Umbilical cord (tissue), 2 donors: Measurements from ENCODE around the gene SUCLG1. TPM values are rescaled to one million over a fixed set of nuclear protein-coding genes. Genes with fewer than 3 reads are reported as not detected.
"Not testable (repeated sequence)": the region's sequence is repeated elsewhere in the genome, so short reads cannot be mapped to it uniquely, and the experiment has no call there.

Experiments used
- DNase-seq: peaks from one replicate; pipeline ENCODE4 v3.0.0-alpha.2; 2015; ENCODE audit warnings: low spot score
- total RNA-seq: library from RNA; depleted of rRNA; stranded (reverse); fragments of >200 nt; gene quantifications from one replicate; pipeline ENCODE4 v1.2.3, GENCODE V29; 2014; ENCODE audit warnings: low replicate concordance; ENCODE audit not compliant: insufficient read depth

Gene SUCLG1
- total RNA-seq, 1 donor from 2014 or later, result 63.8 TPM

DNA sequence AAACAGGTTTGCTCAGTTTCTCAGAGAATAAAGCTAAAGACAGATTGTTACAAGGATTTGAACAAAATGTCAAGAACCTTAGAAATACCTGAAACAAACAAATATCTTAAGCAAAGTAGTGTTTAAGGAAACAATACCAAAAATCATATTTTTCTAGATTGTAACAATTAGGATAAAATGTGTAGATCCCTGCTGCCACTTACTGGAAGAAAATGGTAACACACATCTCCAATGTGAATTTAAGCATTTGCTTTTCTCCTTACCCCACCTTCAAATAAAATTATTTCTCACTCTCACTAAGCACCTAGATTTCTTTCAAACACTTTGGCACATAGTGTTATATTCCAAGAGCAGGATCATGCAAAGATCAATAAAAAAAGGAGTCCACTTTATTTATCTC is 34.9 kb downstream of the SUCLG1 start:
- DNase-seq, result peak; percentile 19

DNA sequence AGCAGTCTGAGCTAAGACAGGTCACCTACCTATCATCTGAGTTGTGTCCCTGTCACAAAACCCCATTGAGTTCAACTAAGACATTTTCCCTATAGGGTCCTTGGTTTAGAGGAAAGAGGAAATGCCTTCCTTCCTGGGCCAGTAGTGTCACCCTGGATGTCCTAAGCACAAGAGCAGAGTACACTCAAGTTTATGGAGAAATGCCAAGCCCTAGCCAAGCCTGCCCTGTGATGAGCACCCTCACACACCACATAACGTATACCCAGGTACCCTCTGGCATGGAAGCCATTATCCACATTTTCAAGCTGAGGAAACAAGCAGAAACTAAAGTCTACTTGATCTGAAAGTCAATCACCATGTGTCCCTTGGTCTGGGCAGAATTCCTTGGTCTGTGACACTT is 37.3 kb downstream of the SUCLG1 start:
- no peak for DNase-seq

DNA sequence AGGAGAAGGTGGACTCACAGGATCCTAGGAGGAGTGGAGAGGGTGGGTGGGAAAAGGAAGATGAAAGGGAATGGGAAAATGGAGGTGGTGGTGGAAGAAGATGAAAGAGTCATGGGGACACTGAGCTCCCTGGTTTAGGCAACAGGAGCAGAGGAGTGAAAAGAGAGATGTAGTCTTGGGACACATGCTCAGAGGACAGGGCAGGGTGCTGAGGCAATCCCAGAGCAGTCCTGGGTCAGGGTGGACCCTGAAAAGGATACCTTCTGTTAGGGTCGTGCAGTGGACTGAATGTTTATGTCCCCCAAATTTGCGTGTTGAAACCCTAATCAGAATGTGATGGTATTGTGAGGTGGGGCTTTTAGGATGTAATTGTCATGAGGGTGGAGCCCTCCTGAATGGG is 37.9 kb downstream of the SUCLG1 start:
- no peak for DNase-seq

- no peak for DNase-seq
Measured at GRCh38 chr2:84417453-84418145, 41.5 kb downstream of the SUCLG1 start.

DNA sequence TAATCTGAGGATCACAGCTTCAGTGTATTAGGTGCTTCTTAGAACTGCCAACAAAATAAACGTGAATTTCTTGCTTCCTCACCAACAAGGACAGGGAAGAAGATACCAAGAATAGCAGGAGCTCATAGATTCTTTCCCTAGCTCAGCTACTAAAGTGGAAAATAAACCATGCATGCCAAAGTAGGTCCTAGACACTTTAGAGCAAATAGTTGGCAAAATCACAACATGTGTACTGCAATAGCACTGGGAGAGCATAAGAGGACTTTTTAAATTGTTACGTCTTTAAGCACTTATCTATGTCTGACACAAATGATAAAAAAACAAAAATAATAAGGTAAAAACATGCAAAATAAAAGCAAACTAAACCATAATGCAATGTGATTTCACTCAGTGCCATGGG is 49.5 kb downstream of the SUCLG1 start:
- DNase-seq, result no peak

GRCh38 chr2:84402111-84402510 is 57.0 kb downstream of the SUCLG1 start:
- DNase-seq, result not testable (repeated sequence)

- not testable (repeated sequence) for DNase-seq
Measured at GRCh38 chr2:84399839-84400238, 59.2 kb downstream of the SUCLG1 start.

- DNase-seq, result peak; percentile 9
Measured at GRCh38 chr2:84395820-84396219, 63.3 kb downstream of the SUCLG1 start.

- no peak for DNase-seq
Measured at GRCh38 chr2:84394628-84395027, 64.5 kb downstream of the SUCLG1 start.

DNA sequence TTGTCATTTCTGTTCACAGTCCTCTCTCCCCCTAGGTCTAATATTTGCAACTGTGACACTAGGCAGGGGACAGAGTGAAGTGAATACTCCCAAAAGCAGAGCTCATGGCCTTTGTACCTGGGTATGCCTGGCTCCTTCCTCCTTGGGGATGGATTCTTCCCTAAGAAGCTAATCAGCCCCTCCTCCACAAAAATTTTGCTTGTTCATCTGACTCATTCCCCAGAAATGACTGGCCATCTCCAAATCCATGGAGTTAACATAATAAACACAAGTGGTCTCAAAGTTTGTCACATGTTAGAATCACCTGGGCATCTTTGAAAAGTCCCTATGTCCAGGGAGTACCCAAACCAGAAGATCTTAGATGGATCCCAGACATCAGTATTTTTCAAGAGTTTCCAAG is 65.3 kb downstream of the SUCLG1 start:
- DNase-seq, result no peak

GRCh38 chr2:84389794-84390193 is 69.3 kb downstream of the SUCLG1 start:
- DNase-seq, result no peak

GRCh38 chr2:84388921-84389490 is 70.1 kb downstream of the SUCLG1 start:
- no peak for DNase-seq

- DNase-seq, result peak; percentile 5
Measured at GRCh38 chr2:84388133-84388532, 70.9 kb downstream of the SUCLG1 start.

DNA sequence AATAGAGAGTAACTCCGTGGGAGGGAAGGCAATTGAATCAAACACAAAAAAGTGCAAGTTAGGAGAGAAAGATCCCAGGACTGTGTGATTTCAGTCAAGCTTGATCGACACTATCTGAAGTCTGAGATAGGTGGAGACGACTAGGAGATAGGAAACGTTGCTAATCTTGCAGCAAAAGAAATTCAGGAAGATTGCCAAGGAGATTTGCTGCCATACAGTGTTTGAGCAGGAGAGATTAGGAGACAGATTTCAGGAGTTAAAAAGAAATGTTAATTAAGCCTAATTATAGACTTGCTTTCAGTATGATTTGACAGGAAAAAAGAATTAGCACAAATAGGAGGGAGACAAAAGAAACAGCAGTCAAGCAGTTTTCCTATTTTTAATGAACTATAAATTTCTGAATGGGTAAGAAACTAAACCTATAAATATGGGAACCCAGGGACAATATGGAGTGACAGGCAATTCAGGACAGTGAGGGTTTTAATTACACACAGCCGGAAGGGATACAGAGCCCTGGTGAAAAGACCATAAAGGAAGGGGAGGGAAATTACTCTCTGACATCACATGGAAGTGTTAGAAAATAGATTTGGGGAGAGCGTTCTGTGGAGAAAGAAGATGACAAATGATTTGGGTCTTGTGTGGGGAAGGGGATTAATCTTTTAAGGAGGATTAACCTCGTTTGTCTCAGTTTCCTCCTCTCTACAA is 72.6 kb downstream of the SUCLG1 start:
- no peak for DNase-seq

- no peak for DNase-seq
Measured at GRCh38 chr2:84383271-84383670, 75.8 kb downstream of the SUCLG1 start.

DNA sequence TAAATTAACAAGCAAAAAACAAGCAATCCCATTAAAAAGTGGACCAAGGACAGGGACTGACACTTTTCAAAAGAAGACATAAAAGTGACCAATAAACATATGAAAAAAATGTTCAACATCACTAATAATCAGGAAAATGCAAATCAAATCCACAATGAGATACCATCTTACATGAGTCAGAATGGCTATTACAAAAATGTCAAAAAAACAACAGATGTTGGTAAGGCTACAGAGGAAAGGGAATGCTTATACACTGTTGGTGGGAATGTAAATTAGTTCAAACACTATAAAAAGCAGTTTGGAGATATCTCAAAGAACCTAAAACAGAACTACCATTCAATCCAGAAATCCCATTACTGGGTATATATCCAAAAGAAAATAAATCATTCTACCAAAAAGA is 78.2 kb downstream of the SUCLG1 start:
- no peak for DNase-seq

DNA sequence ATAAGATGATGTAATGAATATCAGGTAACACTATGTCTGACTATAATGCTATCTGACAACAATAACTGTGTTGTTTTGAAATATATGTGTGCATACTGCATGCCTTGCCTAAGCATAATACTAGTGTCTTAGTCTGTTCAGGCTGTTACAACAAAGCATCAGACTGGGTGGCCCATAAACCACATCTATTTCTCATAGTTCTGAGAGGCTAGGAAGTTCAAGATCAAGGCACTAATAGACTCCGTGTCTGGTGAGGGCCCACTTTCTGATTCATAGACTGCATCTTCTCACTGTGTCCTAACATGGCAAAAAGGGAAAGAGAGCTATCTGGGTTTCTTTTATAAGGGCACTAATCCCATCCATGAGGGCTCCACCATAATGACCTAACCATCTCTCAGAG is 80.1 kb downstream of the SUCLG1 start:
- DNase-seq, result no peak

DNA sequence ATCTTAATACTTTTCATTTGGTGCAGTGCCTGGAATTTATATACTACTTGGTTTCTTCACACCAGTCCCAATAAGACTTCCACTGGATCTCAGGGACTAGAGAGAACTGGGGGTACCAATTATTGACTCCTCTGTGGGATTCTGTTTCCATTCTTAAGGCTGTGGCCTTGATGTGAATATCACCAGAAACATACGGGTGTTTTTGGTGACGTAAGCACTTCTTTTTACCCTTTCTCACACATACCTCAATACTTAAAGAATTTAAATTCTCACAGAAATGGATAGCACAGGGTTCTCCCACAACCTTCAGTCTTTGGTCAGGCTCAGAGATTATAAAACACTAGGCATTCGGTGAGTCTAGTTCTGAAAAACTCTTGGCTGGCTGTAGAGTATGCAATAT is 84.1 kb downstream of the SUCLG1 start:
- no peak for DNase-seq

DNA sequence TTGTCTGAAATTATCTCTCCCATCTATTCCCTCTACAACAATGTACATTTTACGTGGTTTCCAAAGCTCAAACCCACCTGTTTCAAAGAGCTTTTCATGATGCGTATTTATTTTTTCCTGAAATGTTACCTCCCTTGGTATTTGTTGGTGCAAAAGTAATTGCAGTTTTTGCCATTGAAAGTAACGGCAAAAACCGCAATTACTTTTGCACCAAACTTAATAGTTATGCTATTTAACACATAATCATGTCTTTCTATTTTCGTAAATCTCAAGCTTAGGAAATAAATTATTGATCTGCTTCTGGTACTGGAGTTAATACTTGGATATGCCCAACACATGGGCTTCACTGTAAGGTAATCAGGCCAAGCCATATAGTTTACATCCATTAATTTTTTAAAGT is 85.2 kb downstream of the SUCLG1 start:
- DNase-seq, result no peak
